Bronchial epithelial cell (primary cell): ENCODE results near the gene NARS2. TPM values are rescaled to one million over a fixed set of nuclear protein-coding genes. Genes with fewer than 3 reads are reported as not detected.

ENCODE experiments used
- DNase-seq: peaks from one replicate; pipeline ENCODE4 v3.0.0-alpha.2; 2010; ENCODE audit warnings: low read depth
- FAIRE-seq: peaks from 2 replicates; lab custom pipeline; 2011; peaks lifted over from hg19 to GRCh38; lab: Jason Lieb, UNC
- H3K27me3 ChIP-seq: 2 replicates; pipeline ENCODE4 v1.5.1; 2011; ENCODE audit warnings: low read length; ENCODE audit not compliant: control insufficient read depth, insufficient read depth
- H3K36me3 ChIP-seq: 2 replicates; pipeline ENCODE4 v1.5.1; 2011; ENCODE audit warnings: low read length; ENCODE audit not compliant: control insufficient read depth, insufficient read depth
- H3K4me3 ChIP-seq: 2 replicates; pipeline ENCODE4 v1.5.1; 2011; ENCODE audit warnings: mild to moderate bottlenecking, low read depth, low read length, control low read depth
- total RNA-seq: library from RNA; depleted of rRNA; stranded (reverse); fragments of >200 nt; gene quantifications from 2 replicates; pipeline ENCODE4 v1.2.1, GENCODE V29; 2014
- TF ChIP-seq, protein P1 (sequence below): IDR thresholded peaks from 2 replicates; pipeline ENCODE4 v1.5.1; 2011; ENCODE audit warnings: mild to moderate bottlenecking, moderate library complexity, low read length, control low read depth, inconsistent platforms; ENCODE audit not compliant: insufficient read depth, severe bottlenecking

Gene NARS2
- total RNA-seq, 1 donor from 2014 or later: 23.4 TPM

DNA sequence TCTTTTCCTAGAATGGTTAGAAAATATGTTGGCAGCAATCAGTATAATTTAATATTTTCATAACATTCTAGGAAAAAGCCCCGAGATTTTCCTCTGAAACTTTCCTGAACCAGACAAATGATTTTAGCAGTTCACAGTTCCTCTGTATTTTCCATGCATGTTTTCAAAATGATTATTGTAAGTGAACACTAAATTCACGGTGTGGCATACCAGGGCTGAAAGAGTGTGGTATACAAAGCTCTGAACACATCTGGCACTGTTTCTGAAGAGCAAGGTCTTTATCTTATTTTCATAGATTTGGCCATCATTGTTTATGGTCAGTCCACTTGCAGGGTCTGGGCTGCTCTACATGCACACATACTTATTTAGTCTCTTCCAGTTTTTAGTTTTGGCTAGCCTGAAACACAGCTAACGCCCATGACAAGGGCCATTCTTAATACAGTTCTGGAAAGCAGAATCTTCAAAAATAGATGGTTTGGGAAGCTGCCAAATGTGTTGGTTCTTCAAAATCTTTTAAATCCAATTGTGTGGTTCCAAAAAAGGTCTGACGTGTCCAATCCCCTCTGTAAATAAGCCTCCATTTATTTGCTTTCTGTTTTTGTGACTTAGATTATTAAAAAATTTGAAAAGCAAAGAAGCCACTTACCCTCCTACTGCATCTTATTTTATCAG is 149.1 kb downstream of the NARS2 start:
- DNase-seq (no peak), FAIRE-seq (no peak)
- Histone ChIP-seq H3K27me3 (no peaks in the 10 kb centered on the region), H3K4me3 (no peak overlapping the region), H3K36me3 (no peaks in the 10 kb centered on the region)
- TF ChIP-seq, protein P1, sequence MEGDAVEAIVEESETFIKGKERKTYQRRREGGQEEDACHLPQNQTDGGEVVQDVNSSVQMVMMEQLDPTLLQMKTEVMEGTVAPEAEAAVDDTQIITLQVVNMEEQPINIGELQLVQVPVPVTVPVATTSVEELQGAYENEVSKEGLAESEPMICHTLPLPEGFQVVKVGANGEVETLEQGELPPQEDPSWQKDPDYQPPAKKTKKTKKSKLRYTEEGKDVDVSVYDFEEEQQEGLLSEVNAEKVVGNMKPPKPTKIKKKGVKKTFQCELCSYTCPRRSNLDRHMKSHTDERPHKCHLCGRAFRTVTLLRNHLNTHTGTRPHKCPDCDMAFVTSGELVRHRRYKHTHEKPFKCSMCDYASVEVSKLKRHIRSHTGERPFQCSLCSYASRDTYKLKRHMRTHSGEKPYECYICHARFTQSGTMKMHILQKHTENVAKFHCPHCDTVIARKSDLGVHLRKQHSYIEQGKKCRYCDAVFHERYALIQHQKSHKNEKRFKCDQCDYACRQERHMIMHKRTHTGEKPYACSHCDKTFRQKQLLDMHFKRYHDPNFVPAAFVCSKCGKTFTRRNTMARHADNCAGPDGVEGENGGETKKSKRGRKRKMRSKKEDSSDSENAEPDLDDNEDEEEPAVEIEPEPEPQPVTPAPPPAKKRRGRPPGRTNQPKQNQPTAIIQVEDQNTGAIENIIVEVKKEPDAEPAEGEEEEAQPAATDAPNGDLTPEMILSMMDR: no peak

DNA sequence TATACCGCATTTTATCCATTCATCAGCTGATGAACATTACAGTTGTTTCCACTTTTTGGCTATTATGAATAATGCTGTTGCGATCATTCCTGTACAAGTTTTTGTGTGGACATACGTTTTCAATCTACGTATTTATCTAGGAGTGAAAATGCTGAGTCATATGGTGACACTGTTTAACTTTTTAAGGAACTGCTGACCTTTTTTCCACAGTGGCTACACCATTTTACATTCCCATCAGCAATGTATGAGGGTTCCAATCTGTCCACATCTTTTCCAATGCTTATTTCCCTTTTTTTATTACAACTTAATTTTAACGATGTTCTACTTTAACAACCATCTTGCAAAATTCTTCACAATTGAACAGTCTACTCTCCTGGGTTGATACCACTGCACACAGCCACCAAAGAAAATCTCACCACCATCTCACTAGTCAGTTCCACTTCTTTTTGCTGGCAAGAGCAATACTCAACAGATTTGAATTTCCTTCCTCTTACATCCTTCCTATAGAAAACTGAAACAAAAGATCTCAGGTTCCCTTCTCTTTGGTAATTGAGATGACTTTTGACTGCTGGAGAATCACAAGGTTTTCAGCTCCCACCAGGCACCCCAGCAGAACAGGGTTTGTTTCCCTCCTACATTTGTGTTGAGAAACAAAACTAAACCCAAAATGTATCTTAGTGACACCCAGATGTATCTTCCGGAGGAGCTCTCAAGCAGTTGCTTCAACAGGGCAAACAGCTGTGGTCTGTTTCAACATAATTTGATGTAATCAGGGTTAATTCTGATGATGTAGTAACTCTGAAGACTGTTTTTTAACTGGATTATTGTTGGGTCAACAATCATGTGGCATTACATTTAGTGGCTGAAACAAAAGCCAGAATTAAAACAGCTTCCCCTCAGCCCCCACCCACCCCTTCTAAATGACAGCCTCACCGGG is 150.1 kb downstream of the NARS2 start:
- Histone ChIP-seq H3K36me3 (no peaks in the 10 kb centered on the region), H3K27me3 (no peaks in the 10 kb centered on the region), H3K4me3 (no peak overlapping the region)
- TF ChIP-seq, protein P1: no peak
- DNase-seq: no peak
- FAIRE-seq: no peak

DNA sequence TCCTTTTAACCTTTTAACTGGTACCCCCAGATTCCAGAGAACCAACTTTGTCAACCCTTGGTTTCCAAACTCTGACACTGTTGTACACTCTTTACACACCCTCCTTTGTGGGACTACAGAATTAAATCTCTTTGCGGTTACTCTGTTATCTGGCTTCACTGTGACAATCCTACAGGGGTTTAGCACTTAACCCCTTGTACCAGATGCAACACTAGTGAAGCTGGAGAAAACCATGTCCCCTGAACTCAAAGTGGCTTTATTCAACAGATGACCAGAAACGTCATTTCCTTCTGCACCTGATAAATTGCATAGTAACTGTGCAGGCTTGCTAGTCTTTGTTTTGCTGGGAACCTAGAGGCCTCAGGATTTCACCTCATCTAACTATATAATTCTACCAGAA is 151.4 kb downstream of the NARS2 start:
- Histone ChIP-seq H3K4me3 (no peak overlapping the region), H3K27me3 (no peaks in the 10 kb centered on the region), H3K36me3 (no peaks in the 10 kb centered on the region)
- FAIRE-seq: no peak
- TF ChIP-seq, protein P1: no peak
- DNase-seq: no peak

DNA sequence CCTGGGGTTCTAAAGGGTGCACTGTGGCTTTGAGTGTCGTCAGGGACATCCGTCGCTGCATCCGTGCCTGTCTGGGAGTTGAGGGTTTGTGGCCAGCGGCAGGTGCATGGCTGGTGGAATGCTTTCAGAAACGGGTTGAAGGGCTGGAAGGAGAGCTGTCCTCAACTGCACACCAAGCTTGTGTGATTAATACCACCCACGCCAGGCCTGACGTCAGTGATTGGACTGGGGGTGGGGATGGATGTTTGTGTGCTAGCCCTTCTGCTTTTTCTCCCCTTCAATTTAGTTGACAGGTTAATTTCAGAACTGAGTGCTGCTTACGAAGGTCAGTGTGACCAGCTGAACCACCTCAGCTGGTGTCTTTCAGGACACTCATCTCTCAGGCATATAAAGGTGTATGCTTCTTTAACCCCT is 153.9 kb downstream of the NARS2 start:
- Histone ChIP-seq H3K4me3 (no peak overlapping the region), H3K27me3 (no peaks in the 10 kb centered on the region), H3K36me3 (no peaks in the 10 kb centered on the region)
- TF ChIP-seq, protein P1: no peak
- DNase-seq: peak; percentile 56
- FAIRE-seq: no peak

DNA sequence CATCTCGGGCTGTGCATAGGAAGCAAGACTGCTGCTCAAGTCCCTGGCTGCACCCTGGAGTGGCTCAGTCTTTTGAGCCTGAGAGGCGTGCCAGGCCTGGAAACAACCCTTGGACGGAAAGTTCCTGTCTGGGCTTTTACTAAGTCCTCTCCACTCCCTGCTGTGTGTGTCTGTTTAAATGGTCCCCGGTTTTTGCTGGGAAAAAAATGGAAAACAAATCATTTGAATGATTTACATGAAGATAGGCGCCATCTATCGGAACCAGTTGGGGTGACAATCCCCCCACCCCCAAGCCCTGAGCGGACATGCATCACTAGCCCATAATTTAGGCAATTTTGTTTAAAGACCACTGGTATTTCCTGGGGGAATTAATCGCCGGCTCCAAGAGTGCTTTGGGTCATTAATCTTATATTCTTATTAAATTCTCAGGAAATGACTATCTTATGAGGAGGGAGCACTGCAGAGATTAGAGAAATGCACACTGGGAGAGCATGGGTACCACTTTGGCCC is 154.4 kb downstream of the NARS2 start:
- peak; percentile 28 for DNase-seq
- no peaks in the 10 kb centered on the region for H3K27me3 ChIP-seq
- no peaks in the 10 kb centered on the region for H3K36me3 ChIP-seq
- no peak for FAIRE-seq
- H3K4me3 ChIP-seq: no peak overlapping the region
- TF ChIP-seq, protein P1: peak; percentile 49
